SKM-1 treated with dmso at 0.1 percent for 144 hours (cell line): ENCODE data around the gene NUP93.

ENCODE experiments used
- DNase-seq: peaks from one replicate; lab custom pipeline; 2025; ENCODE audit not compliant: unreplicated experiment; lab: John Stamatoyannopoulos, UW

The NUP93 gene

DNA sequence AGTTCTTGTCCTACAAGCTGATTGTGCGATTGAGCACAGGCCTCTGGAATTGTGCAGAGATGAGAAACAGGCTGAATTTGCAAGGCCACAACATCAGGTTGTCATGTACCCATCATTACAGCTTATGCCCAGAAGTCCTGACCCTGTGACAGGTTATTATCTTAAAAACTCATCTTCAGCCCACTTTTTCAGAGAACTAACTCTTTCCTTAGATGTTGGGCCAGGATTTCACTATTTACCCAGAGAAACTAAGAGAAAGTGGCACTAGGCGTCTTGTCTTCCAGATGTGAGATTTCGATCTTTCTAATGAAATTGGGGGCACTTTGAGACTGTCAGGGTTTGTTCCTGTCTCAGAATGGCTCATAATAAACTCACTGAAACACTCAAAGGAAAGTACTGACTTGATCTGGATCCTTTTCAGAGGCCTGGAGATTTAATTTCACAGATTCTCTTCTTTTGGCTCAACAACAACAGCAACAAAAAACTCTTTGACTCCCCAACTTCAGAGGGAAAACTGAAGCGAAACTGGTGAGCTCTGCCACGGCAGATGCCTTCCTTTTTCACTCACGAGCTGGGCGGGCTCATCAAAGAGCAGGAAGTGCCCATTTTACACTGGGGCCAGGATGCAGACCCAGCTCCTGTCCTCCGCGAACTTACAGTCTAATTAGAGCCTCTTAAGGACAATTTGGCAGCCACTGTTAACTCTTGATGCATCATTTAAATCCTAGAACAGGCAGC lies 117.4 kb downstream of the NUP93 start:
- no peak for DNase-seq

GRCh38 chr16:56848029-56848936 lies 118.4 kb downstream of the NUP93 start:
- DNase-seq, result no peak

- DNase-seq, result no peak
Measured at GRCh38 chr16:56848955-56849689, 119.2 kb downstream of the NUP93 start.

GRCh38 chr16:56849690-56850680 lies 120.1 kb downstream of the NUP93 start:
- DNase-seq, result no peak

- DNase-seq, result no peak
Measured at GRCh38 chr16:56851671-56852400, 121.9 kb downstream of the NUP93 start.

DNA sequence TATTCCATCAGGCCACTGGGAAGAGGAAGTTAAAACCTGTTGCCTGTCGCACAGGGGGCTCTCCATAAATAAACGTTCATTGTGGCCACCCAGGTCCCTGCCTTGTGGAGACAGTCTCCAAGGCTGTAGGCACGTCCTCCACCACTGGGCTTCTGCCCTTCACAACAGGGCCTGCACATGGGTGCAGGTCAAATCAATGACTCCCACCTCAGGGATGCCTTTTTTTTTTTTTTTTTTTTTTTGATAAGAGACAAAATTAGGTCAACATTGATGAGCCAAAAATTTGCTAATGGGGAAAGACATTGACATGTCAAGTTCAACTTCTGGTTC lies 122.4 kb downstream of the NUP93 start:
- DNase-seq, result no peak

- no peak for DNase-seq
Measured at GRCh38 chr16:56852968-56853367, 123.0 kb downstream of the NUP93 start.

DNA sequence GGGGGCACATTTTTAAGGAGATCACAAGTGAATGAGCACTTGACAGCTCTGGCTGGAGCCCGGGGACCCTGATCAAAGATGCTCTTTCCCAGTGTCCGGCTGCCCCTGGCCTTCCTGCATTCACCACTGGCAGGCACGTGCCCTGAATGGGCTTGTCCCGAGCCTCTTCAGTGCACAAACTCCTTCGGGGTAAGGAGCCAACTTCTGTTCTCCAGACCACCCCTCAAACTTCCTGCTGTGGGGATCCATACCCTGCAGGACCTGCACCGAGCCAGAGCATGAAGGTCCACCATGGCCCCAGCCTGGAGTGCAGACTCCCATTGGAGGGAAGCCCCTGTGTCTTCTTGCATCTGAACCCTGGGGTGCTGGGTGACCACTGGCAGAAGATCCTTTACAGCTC lies 125.3 kb downstream of the NUP93 start:
- no peak for DNase-seq

DNA sequence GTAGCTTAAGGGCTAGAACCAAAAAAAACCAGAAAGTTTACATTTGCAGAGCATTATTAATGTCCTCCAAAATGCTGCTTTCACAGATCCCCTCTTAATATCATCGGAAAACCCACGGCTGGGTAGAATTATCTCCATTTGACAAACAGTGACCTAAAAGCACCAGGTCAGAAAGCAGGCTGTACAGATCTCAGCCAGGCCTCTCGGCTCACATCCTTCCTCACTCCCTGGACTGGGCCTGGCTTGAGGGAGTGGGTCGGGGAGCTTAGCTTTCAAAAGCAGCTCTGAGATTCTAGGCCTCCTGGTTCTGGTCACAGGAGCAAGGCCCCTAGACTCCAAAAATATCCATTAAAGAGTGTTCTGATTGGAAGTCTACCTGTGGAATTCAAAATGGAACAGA lies 126.0 kb downstream of the NUP93 start:
- no peak for DNase-seq

DNA sequence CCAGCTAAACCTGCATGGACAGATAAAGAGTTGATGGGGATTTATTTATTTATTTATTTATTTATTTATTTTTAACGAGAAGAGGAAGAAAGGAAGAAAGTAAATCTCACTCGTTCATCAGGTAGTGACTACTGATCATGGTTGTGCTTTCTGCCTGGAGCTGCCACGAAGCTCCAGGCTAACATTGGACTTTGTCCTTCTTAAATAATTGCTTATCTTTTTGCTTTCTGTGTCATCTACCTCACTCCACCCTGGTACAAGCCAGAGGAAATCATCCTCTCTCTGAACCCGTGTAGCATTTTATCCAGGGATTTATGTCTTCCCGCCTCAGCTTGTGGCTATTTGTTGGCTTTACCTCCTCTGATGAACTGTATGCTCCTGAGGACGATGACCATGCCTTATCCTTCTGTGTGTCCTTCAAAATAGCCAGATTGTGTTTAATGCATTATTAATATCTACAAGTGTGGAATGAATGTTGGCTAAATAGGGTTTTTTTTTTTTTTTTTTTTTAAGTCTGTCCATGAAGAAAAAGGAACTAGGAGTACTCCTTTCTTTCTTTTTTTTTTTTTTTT lies 127.0 kb downstream of the NUP93 start:
- DNase-seq, result no peak

- DNase-seq, result no peak
Measured at GRCh38 chr16:56858374-56858773, 128.4 kb downstream of the NUP93 start.

DNA sequence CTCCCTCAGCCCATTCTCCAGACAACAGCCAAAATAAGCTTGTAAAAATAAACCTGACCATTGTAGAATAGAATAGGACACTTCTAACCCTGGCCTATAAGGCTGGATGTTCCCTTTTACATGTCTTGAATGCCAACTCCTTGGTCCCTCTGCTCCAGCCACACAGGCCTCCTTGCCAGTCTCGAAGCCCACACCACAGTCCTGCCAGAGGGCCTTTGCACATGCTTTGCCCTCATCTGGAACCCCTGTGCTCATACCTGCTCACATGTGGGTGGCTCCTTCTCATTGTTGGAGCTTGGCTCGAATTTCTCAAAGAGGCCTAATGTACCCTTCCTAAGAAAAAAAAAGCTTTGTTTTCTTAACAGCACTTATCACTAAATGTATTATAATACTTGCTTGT lies 129.7 kb downstream of the NUP93 start:
- no peak for DNase-seq

DNA sequence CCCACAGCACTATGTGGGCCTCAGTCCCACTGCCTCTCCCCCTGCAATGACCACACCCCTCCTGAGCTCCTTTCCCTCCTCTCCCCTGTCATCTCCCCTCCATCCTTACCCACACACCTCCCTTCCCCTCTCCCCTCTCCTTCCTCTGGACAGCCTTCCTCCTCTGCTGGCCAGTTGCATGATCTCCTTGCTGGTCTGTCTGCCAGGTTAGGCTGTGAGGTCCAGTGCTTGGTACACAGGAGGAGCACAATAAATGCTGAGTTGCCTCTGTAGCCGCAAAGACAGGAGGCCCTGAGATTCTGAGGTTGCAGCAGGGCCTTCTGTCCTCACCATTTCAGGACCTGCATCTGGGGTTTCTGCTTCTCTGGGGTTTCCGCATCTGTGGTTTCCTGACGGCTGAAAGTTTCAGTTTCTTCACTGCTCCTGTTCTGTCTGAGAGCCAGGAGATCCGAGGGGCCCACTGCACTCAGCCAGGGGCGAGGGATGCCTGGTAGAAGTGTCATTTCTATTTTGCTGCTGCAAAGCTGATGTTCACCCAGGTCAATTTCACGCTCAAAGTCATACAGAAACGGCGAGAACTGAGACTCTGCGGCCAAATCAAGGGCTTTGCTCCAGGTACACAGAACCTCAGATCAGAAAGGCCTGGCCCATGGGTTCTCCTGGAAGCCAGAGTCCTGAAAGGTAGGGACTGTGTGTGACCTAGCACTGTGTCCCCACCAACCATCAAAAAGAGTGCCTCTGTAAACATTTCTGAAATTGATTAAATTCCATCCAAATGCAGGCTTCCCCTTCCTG lies 130.5 kb downstream of the NUP93 start:
- no peak for DNase-seq

GRCh38 chr16:56861092-56861610 lies 131.2 kb downstream of the NUP93 start:
- no peak for DNase-seq

DNA sequence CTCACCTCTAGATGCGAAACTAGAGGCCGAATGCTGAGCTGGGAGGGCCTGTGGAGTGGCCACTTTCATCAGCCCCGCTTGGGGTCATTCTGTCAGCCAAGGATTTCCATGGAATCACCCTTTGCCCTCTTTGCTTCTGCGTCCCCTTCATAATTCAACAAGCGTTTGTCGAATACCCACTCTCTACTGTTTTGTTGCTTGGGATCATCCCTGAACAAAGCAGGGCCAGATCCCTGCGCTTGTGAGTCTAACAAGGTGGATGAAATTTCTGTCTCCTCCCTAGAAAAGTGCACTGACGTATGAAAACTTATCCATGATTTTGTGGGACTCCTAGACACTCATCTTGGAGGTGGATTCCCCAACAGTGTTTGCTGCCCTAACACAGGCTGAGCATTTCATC lies 131.8 kb downstream of the NUP93 start:
- DNase-seq, result no peak

DNA sequence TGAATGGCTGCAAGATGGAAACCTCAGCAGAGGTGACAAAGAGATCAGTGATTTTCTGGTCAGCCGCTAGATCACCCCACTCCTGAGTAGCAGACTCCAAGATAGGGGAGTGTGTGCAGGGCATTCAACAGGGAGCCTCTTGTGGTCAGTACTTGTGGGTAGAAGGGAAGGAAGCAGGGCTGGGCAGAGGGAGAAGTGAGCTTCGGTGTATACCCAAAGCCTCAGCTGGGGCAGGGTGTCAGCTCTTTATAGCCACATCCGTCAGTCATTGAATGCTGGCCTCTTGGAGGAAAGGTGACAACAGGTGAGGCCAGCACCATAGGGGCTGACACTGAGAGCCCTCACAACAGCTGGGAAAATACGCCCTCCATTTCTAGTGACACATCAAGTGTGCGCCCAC lies 132.8 kb downstream of the NUP93 start:
- peak; percentile 60 for DNase-seq

- no peak for DNase-seq
Measured at GRCh38 chr16:56864960-56865359, 135.0 kb downstream of the NUP93 start, which contains the start of gene SLC12A3. SLC12A3 (plus strand) TSS chr16:56865207; CDS start chr16:56865236, 29 bp downstream.

DNA sequence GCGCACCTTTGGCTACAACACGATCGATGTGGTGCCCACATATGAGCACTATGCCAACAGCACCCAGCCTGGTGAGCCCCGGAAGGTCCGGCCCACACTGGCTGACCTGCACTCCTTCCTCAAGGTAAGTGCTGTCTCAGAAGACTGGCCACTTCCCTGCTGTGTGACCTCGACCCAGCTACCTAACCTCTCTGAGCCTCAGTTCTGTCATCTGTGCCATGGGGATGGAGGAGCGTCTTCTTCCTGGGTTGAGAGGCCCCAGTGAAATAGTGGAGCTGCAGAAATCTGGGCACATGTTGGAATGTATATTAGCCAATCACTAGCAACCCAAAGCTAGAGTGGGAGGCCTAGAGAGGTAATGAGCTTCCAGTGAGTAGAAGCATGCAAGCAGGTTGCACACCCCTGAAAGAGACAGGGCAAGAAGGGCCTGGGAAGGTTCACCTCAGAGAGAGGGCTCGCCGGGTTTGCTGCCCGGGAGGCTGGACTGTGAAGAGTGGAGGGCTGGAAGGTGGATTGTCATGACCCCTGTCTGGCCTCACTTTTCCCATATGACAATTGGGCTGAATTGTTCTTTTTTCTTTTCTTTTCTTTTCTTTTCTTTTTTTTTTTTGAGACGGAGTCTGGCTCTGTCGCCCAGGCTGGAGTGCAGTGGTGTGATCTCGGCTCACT lies 135.6 kb downstream of the NUP93 start:
- DNase-seq, result no peak
